Upper lobe of left lung (tissue), 4 donors: ENCODE measurements around the gene RACGAP1.

Source experiments
- EP300 ChIP-seq, 4 donors: sonication (generic); formaldehyde crosslinking; IDR thresholded peaks; one replicate each; pipeline ENCODE4 v1.5.1; 2017; ENCODE audit warnings: antibody characterized with exemption in 4 of 4, control low read depth in 2 of 4
- TF ChIP-seq, protein P1 (sequence below), 6 experiments: fragments of 450-650 bp in 4 of 6; fragments of 200-600 bp in 2 of 6; sonication (generic) in 2 of 6; IDR thresholded peaks; one replicate each; pipeline ENCODE4 v1.5.1; 2016 to 2019; ENCODE audit warnings: antibody characterized with exemption in 6 of 6

DNA sequence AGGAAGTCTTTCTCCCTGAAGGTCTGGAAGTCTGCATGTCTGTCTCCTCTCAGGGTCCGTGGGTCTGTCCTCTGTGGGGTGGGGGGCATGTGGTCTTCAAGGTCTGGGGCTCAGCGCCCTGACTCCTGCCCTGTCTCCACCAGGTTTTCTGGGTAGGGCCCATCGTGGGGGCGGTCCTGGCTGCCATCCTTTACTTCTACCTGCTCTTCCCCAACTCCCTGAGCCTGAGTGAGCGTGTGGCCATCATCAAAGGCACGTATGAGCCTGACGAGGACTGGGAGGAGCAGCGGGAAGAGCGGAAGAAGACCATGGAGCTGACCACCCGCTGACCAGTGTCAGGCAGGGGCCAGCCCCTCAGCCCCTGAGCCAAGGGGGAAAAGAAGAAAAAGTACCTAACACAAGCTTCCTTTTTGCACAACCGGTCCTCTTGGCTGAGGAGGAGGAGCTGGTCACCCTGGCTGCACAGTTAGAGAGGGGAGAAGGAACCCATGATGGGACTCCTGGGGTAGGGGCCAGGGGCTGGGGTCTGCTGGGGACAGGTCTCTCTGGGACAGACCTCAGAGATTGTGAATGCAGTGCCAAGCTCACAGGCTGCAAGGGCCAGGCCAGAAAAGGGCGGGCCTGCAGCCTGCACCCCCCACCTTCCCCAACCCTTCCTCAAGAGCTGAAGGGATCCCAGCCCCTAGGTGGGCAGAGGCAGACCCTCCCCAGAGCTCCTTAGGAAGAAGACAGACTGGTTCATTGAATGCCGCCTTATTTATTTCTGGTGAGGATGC is 60.3 kb downstream of the RACGAP1 start:
- no peak for TF ChIP-seq EP300 (IDR thresholded peaks at IDR 0.05)
- TF ChIP-seq, protein P1, sequence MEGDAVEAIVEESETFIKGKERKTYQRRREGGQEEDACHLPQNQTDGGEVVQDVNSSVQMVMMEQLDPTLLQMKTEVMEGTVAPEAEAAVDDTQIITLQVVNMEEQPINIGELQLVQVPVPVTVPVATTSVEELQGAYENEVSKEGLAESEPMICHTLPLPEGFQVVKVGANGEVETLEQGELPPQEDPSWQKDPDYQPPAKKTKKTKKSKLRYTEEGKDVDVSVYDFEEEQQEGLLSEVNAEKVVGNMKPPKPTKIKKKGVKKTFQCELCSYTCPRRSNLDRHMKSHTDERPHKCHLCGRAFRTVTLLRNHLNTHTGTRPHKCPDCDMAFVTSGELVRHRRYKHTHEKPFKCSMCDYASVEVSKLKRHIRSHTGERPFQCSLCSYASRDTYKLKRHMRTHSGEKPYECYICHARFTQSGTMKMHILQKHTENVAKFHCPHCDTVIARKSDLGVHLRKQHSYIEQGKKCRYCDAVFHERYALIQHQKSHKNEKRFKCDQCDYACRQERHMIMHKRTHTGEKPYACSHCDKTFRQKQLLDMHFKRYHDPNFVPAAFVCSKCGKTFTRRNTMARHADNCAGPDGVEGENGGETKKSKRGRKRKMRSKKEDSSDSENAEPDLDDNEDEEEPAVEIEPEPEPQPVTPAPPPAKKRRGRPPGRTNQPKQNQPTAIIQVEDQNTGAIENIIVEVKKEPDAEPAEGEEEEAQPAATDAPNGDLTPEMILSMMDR (IDR thresholded peaks at IDR 0.05) = no peak
